Frontal cortex (tissue), 4 donors: ENCODE data around the gene SDHA. TPM values are rescaled to one million over a fixed set of nuclear protein-coding genes. Genes with fewer than 3 reads are reported as not detected.

ENCODE experiments used
- DNase-seq, 2 donors: peaks; one replicate each; pipeline ENCODE4 v3.0.0; 2012; ENCODE audit warnings: low spot score in 2 of 2
- FAIRE-seq: peaks from 2 replicates; lab custom pipeline; 2012; peaks lifted over from hg19 to GRCh38; lab: Jason Lieb, UNC
- total RNA-seq: library from RNA; depleted of rRNA; stranded (reverse); fragments of >200 nt; gene quantifications from one replicate; pipeline ENCODE4 v1.2.3, GENCODE V29; 2014
- donor health status: control.
- donor health status: control.
- donor health status: control.

SDHA gene
- total RNA-seq, 1 donor from 2014 or later, result 68.1 TPM

GRCh38 chr5:185095-186070, 32.7 kb upstream of the SDHA start:
- DNase-seq (no peak), FAIRE-seq (no peak)

DNA sequence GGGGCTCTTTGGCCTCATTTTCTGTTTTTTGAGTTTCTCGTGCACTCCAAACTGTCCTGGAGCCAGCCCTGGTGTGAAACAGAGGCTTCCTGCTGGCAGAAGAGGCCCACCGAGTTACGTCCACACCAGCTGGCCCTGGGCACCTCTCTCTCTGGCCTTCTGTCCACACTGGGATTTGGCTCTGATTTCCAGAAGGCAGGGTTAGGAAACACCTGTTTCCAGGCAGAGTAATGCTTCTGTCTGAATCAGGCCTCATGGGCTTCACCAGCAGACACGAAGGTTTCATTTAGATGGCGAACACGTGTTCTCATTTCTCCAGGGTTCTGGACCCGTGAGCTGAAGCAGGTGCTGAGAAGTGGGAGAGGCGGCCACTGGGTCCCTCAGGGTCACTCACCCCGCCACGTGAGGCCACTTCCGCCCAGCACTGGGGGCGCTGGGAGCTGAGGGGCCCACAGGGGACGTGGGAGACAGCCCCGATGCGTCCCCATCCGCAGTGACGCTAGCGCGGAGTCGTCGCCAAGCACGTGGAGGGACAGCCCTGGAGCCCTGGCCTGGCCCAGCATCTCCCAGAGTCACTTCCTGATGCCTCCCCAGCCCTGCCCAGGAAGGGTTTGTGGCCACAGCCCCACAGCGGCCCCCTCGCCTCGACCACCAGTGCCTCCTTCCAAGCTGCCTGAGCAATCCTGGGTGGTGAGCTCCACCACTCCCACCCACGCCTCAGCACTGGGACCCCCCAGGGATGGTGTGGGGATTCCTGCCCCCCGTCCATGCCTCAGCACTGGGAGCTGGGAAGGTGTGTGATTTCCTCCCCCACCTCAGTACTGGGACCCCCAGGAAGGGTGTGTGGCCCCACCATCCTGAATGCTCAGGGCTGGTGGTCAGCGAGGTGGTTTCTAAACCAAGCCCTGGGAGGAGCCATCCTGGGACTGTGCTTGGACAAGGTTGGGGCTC, 31.8 kb upstream of the SDHA start:
- DNase-seq, result no peak
- no peak for FAIRE-seq

DNA sequence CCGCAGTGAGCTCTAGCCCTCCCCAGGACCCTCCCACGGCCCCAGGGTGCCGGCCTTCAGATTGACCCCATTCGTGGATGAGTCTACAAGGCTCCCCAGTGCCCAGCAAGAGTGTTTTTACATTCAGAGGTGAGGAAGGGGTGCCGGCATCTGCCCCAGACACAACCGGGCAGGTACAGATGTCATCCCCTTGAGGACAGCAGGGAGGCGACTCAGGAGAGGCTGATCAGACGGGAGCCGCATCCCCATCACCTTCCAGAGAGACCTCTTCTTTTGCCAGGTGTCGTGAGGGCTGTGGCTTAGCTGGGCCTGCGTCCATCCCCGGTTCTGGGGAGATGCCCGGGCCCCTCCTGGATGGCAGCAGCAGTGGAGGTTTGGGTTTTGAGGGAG, 31.1 kb upstream of the SDHA start:
- DNase-seq (no peak), FAIRE-seq (no peak)

GRCh38 chr5:187617-188451, 30.3 kb upstream of the SDHA start:
- no peak for FAIRE-seq
- DNase-seq, result no peak

GRCh38 chr5:188488-189481, 29.3 kb upstream of the SDHA start:
- DNase-seq, result peak; percentile 80 to 94
- FAIRE-seq, result no peak

DNA sequence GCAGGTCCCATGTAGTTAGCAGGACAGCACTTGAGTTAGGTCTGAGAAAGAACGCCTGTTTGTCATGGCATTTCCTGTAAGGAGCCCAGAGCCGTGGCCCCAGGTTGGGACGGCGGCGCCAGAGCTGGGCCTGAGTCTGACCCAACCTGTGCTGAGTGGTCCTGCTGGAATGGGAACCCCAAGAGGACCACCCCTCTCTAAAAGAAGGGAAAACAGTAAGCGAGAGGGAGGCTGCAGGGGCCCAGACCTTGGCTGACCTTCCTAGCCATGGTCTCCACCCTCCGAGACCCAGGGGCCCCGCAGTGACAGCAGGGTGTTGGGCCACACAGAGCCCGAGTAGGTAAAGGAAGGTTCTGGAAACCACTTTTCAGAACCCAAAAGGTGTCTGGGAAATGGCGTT, 28.6 kb upstream of the SDHA start:
- FAIRE-seq, result no peak
- DNase-seq, result no peak

- DNase-seq (no peak), FAIRE-seq (no peak)
Observed at GRCh38 chr5:189976-190365, 28.1 kb upstream of the SDHA start.

DNA sequence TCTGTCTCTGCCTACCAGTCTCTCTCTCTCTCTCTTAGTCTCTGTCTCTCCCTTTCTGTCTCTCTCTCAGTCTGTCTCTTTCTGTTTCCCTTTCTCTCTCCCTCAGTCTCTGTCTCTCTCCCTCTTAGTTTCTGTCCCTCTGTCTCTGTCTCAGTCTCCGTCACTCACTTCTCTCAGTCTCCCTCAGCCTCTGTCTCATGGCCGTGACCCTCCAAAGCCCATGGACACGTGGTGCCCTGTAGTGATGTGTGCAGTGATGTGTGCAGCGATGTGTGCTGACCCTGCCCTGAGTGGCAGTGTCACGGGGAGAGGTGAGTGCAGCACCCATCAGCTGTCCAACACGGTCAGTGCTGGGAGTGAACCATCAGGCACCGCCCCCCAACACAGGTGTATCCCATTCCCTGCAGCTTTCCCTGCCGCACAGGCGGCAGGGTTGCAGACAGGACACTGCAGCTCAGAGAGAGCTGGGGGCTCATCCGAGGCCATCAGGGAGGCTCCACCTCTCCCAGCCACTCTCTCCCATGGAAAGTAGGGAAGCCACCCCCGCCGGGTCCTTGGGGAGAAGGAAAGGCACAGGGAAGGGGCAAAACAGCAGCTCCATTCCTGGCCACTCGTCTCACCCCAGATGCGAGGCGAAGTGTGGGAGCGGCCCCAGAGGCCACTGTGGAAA, 27.6 kb upstream of the SDHA start:
- DNase-seq (no peak), FAIRE-seq (no peak)

GRCh38 chr5:191036-191948, 26.8 kb upstream of the SDHA start, which contains the start of gene LRRC14B:
TSS of gene LRRC14B (plus strand) at chr5:191495. CDS start at chr5:191539, 44 bp downstream.
- peak; percentile 55 to 69 for DNase-seq

GRCh38 chr5:191949-192690, 26.0 kb upstream of the SDHA start:
- FAIRE-seq, result no peak
- DNase-seq, result no peak

More at GRCh38 chr5:191036-191948, 26.8 kb upstream of the SDHA start, which contains the start of gene LRRC14B:
- FAIRE-seq, result no peak

DNA sequence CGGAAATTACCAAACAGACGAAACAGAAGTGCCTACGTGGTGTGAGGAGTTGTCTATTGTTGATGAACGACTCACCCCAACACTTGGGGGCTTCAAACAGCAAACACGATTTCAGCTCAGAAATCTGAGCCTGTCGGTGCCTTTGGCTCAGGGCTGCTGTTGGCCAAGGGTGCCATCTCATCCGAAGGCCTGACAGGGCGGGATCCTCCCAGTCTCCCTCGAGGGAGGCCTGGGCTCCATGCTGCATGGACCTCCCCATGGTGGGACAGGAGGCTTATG, 25.5 kb upstream of the SDHA start:
- FAIRE-seq (no peak), DNase-seq (no peak)

GRCh38 chr5:192970-193831, 24.9 kb upstream of the SDHA start:
- DNase-seq, result no peak
- FAIRE-seq, result no peak

DNA sequence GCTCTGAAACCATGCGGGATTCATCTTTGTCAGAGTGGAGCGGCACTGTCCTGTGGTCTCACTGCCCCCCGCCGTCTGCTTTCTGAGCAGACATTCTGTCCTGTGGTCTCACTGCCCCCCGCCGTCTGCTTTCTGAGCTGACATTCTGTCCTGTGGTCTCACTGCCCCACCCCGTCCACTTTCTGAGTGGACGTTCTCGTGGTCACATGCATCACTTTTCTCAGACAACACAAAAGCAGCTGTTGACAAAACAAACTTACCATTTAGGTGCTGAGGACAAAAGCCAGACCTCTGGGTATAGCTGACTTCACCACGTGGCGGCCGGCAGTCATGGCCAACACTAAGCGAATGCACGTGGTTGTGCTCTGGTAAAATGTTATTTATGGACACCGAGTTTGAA, 24.0 kb upstream of the SDHA start:
- no peak for DNase-seq
- no peak for FAIRE-seq

DNA sequence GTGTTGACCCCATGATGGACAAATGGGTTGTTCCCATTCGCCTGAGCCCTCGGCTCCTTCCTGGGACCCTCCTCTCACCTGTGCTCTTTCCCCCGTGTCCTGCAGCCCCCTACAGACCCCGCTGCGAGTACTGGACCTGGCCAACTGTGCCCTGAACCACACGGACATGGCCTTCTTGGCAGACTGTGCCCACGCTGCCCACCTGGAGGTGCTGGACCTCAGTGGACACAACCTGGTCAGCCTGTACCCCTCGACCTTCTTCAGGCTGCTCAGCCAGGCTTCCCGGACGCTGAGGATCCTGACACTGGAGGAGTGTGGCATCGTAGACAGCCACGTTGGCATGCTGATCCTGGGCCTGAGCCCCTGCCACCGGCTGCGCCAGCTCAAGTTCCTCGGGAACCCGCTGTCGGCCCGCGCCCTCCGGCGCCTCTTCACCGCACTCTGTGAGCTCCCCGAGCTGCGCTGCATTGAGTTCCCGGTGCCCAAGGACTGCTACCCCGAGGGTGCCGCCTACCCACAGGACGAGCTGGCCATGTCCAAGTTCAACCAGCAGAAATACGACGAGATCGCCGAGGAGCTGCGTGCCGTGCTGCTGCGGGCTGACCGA, 23.4 kb upstream of the SDHA start:
- DNase-seq (no peak), FAIRE-seq (no peak)
